HTR-8/SVneo (cell line): ENCODE measurements around the gene TLE4.
A peak's percentile ranks its signal among the peaks of the same experiment; 100 is the strongest.
"Not testable (repeated sequence)": the region's sequence is repeated elsewhere in the genome, so short reads cannot be mapped to it uniquely, and the experiment has no call there.

ENCODE experiments used
- DNase-seq: peaks from one replicate; pipeline ENCODE4 v3.0.0; 2011; ENCODE audit warnings: low spot score, mixed read lengths; ENCODE audit not compliant: insufficient read length
- FAIRE-seq: peaks from 2 replicates; lab custom pipeline; 2011; peaks lifted over from hg19 to GRCh38; lab: Jason Lieb, UNC

Gene TLE4

DNA sequence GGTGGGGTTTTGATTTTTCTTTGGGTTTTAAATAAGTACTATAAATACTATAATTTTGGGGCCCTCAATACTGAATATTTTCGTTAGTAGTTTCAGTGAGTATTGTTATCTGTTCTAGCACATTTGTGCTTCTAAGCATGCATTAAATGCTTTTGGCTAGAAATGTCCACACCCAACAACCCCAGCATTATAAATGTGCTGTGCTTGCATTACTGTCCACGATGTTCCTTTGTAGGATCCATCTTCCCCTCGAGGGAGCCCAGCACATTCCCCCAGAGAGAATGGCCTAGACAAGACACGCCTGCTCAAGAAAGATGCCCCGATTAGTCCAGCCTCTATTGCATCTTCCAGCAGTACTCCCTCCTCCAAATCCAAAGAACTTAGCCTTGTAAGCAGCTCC, 134.7 kb downstream of the TLE4 start:
- FAIRE-seq, result no peak
- DNase-seq, result no peak

DNA sequence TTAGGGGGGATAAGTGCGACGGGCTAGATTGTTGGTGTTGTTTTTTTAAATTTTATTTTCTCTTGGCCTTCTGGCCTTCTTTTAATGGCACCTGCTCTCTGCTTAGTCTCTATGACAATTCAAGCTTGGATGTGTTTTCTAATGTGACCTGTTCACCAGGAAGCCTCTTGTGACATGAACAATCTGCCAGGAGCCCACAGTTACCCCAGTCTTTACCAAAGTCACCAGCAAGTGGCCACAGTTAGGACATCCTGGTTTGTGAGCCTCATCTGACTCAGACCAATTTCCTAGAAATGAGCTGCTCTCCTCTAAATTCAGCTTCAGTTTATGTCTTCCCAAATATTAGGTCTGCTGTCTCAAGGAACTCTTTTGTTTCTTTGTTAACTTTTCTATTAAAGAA, 135.8 kb downstream of the TLE4 start:
- DNase-seq, result no peak
- no peak for FAIRE-seq

GRCh38 chr9:79708541-79708940, 136.8 kb downstream of the TLE4 start:
- DNase-seq, result no peak
- no peak for FAIRE-seq

- DNase-seq, result no peak
- no peak for FAIRE-seq
These were observed 138.2 kb downstream of the TLE4 start for GRCh38 chr9:79709743-79710674.

DNA sequence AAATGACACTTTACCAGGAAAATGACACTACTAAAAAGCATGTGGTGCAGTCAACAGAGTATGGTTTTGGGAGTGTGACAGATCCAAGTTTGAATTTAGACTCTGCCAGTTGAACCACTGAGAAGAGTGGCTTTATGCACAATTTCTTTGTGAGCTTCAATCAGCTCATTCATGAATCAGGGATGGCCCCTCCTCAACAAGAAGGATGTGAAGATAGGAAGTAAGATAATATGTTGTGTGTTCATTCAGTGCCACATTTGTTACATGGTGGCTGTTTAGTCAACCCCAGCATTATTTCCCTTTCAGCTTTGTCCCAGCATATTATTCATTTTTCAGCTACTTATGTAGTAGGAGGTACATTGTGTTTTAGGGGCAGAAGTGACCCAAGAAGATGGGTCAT, 140.1 kb downstream of the TLE4 start:
- FAIRE-seq, result no peak
- DNase-seq, result no peak

- DNase-seq (no peak), FAIRE-seq (no peak)
These were observed 147.3 kb downstream of the TLE4 start for GRCh38 chr9:79719021-79719420.

GRCh38 chr9:79719989-79720388, 148.2 kb downstream of the TLE4 start:
- DNase-seq (no peak), FAIRE-seq (no peak)

DNA sequence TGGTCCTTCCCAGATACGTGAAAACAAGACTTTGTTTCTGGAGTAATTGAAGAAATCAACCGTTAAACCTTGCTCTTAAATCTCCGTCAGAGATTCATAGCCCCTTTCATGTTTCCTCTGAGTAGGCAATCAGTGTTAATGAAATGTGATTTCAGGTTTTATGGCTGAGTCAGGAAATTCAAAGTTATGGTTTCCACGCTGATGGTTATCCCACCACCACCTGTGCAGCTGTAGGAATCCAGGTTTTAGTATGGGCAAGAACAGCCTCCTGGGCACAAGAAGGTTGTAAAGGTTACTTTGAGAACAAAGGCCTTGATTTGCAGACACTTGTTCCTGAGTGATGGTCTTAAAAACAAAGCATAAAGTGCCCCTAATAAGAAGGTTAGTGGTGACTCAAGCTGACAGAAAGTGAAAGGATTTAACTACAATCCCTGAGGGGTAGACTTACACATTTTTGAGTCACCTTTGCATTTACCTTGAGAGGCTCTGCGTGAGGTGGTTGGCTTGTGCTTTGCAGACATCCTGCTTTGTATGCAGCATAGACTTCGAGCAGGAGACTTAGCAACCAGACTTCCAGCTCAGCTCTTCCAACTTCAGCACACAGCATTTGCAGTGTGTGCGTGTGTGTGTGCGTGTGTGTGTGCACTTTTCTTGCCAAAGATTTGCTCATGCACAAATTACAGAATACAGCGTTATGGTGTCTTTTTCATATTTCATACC, 159.6 kb downstream of the TLE4 start:
- DNase-seq (no peak), FAIRE-seq (no peak)

DNA sequence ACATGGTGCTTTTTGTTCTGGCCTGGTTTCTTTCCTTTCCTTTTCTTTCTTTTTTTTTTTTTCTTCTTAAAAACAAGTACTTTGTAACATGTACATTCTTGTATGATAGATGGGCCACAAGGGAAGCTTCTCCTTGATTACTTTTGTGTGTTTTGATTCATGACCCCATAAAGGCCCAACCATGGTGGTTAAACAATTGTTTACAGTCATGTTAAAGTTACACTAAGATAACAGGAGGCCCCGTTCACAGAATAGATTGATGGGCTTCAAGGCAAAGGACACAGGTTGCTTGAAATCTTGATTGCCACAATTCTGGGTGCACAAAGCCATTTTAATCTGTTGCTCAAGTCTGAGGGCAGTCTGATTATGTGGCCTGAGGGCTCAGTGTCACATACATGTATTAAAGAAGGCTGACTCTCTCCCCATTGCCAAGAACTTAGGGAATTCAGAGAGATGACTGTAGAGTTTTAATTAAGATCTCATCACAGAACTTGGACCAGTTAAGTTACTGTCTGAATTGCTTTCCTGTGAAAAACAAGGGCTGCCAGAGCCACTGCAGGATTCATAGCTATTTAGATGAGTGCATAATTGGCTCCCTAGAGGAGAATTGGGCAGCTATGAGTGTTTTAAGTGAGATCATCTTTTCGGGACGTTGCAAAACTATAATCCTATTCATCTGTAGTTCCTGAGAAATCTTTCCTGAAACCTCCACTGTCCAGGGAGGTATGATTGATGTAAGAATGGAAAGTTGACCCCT, 163.4 kb downstream of the TLE4 start:
- no peak for DNase-seq
- FAIRE-seq, result no peak

DNA sequence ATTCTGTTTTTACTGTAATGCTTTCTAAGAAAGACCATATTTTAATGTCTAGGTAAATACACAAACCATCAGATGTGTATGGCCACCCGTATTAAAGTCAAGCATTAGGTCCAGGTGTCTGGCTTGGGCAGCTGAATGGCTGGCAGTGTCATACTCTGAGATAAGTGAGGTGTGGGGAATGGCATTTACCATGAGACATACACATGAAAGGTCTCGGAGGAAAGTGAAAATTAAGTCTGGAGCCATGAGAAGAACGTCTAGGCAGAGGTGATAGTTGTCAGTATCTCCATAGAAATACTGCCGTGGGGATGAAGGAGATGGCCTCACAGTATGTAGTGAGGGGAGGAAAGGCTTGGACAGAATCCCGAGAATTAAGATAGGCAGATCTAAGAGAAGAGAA, 164.3 kb downstream of the TLE4 start:
- DNase-seq, result no peak
- no peak for FAIRE-seq

DNA sequence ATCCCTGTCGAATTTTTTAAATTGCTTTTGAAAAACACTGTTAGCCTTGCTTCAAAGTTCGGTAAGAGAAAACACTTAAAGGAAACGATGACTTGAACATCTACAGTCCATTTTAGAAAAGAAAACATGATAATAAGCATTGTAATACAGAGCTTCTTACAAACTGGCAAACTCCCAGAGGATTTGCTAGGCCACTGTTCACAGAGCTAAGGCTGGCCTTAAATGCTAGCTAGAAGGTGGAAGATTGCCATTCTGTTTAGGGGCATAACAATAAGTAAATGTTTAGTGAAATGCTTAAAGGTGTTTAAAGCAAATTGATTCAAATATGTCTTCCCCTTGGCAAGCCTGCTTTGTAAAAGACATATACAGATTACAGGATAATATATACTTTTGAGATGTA, 169.6 kb downstream of the TLE4 start:
- FAIRE-seq, result no peak

DNA sequence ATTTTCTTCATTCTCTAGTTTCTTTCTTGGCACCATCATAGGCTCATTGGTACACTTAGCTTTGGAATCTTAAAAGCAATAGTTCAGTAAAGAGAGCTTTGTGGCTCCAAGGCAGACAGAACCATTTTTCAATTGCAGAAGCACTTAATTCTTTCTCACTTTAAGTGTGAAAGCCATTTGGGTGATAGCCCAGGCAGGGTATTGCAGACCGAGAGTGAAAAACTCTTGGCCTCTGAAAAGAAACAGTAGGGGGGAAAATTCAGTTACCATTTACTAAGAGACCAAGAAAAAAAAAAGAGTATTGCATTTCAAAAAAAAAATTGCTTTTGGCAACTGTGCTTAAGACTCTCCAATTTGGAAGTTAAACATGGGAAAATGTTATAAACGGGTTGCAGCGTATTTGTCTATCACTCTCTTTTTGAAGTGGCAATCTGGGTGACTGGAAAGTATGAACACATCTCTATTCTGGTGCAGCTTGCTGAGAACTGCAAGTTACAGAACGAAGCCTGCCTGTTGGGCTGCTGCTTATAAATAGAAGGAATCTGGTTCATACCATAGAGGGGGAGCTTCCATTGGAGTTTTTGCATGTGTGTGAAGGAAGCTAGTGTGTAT, 170.5 kb downstream of the TLE4 start:
- FAIRE-seq, result no peak

More for the DNA sequence above, 169.6 kb downstream of the TLE4 start:
- DNase-seq, result no peak

GRCh38 chr9:79744521-79744920, 172.8 kb downstream of the TLE4 start:
- FAIRE-seq (no peak), DNase-seq (no peak)

More for the DNA sequence above, 170.5 kb downstream of the TLE4 start:
- no peak for DNase-seq

GRCh38 chr9:79745752-79746336, 174.1 kb downstream of the TLE4 start:
- FAIRE-seq (no peak), DNase-seq (no peak)

GRCh38 chr9:79751895-79752466, 180.2 kb downstream of the TLE4 start:
- FAIRE-seq, result not testable (repeated sequence)

DNA sequence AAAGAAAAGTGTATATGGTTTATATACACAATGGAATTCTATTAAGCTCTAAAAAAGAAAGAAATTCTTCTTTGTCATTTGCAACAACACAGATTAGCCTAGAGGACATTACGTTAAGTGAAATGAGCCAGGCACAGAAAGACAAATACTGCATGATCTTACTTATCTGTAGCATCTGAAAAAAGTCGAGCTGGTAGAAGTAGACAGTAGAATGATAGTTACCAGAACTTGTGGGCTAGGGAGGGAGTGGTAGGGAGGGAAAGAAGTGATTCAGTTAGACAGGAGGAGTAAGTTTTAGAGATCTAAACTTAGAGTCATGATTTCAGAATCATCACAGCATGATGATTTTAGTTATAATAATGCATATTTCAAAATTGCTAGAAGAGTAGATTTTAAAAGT, 184.6 kb downstream of the TLE4 start:
- no peak for FAIRE-seq
- DNase-seq, result no peak

More at GRCh38 chr9:79751895-79752466, 180.2 kb downstream of the TLE4 start:
- not testable (repeated sequence) for DNase-seq

GRCh38 chr9:79757074-79757473, 185.3 kb downstream of the TLE4 start:
- DNase-seq (no peak), FAIRE-seq (no peak)

DNA sequence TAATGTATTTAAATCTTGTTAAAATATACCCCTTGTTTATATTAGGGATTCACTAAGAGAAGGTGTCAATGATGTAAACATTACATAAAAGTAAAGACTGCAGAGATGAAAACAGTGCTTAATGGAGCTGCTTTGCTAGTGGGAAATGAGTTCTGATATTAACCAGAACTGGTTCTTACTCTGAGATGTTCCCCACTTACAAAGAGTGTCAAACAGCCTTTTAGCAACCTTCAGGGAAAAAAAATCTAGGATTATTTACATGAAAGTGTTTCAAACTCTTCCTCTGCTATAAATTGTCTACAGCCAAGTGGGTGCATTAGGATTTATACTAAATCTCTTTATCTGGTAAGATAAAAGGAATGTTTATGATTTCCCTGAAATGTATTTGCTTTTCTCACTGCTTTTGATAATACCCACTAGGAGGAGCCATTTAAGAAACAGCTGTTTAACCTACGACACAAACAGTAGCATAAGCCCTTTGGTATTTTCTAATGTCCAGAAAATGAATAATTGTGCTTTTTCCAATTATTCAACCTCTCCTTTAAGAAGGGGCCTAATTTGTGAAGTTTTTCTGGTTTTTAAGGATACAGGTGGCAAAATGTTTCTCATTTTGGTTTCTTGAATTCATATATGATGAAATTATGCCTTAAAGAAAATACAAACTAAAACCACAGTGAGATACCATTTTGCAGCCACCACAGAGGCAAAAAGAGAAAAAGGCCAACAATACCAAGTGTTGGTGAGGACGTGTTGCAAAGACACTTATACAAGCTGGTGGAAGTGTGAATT, 186.3 kb downstream of the TLE4 start:
- no peak for FAIRE-seq

DNA sequence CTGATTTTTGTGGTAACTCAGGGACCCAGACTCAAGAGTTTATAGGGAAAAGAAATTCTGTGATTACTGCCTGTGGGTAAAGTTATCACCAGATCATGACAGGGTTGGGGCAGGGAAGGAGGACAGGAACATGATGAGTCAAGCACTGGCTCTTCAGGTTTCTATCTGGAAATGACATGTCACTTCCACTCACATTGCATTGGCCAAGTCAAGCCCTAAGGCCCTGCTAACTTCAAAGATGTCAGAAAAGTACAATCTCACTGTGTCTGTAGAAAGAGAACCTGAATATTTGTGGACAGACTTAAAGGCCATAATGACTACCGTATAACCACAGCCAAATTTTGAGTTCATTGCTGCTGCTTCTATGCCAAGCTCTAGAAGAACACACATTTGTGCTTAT, 187.7 kb downstream of the TLE4 start:
- DNase-seq (no peak), FAIRE-seq (no peak)

More for the DNA sequence above, 186.3 kb downstream of the TLE4 start:
- peak; percentile 7 for DNase-seq
